LoVo (cell line): Measurements from ENCODE around the gene KPNB1.

ENCODE experiments used
- DNase-seq: peaks from one replicate; pipeline ENCODE4 v3.0.0-alpha.2; 2016; ENCODE audit warnings: low spot score

The KPNB1 gene

DNA sequence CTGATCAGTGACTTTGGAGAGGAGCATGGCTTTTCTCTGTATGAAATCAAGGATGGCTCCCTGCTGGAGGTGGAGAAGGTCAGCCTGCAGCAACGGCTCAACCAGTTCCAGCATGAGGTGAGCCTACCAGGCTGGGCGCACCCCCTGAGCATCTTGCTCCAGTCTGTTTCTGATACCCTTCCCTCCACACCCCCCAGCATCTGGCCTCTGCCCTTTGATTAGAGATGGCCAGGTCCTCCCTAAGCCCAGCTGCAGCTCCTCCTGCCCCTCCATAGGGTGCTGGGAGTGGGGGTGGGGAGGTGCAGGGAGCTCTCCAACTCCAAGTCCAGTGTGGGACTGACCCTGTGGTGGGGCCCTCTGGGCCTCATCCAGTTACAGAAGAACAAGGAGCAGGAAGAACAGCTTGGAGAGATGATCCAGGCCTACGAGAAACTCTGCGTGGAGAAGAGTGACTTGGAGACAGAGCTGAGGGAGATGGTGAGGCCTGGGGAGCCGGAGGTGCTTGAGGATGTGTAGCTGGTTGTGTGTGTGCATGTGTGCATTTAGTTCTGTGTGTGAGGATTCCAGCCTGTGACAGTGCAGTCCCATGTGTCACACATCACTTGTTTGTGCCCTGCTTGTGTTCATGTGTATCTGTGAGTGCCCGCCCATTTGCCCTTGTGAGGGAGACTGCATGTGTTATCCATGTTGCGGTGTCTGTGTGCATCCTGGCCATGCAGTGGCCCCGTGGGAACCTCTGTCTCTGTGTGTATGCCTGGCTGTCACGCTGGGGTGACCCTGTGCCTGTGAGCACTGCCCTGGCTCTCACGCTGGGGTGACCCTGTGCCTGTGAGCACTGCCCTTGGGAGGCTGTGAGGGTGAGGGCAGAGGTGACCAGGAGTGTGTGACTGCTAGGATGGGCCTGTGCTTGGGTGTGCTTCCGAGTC, 47.3 kb downstream of the KPNB1 start:
- no peak for DNase-seq

DNA sequence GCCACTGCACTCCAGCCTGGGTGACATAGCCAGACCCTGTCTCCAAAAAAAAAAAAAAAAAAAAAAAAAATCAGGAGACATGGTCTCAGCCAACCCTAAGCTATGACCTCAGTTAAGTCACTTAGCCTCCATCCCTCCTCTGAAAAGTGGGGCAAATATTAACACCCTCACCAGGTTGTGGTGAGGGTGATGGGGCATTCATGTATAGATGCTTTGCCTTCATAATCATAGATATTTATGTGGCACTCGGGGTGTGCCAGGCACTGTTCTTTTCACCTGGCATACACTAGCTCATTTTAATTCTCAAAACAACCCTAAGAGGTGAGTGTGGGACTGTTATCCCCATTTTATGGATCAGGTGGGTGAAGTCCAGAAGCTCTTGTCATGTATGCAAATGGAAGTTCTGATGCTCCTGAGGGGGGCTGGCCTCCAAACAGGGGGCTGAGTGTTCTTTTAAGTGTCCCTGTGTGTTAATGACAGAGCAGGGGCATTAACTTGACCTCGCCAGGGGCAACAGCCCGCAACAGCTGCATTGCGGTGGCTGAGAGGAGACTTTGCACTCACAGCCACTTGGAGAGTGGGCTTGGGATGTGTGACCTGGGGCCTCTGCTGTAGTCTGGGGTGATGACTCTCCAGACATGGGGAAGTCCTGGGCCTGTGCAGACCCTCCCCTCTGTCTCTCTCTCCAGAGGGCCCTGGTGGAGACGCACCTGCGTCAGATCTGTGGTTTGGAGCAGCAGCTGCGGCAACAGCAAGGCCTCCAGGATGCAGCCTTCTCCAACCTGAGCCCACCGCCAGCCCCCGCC, 48.4 kb downstream of the KPNB1 start:
- no peak for DNase-seq

DNA sequence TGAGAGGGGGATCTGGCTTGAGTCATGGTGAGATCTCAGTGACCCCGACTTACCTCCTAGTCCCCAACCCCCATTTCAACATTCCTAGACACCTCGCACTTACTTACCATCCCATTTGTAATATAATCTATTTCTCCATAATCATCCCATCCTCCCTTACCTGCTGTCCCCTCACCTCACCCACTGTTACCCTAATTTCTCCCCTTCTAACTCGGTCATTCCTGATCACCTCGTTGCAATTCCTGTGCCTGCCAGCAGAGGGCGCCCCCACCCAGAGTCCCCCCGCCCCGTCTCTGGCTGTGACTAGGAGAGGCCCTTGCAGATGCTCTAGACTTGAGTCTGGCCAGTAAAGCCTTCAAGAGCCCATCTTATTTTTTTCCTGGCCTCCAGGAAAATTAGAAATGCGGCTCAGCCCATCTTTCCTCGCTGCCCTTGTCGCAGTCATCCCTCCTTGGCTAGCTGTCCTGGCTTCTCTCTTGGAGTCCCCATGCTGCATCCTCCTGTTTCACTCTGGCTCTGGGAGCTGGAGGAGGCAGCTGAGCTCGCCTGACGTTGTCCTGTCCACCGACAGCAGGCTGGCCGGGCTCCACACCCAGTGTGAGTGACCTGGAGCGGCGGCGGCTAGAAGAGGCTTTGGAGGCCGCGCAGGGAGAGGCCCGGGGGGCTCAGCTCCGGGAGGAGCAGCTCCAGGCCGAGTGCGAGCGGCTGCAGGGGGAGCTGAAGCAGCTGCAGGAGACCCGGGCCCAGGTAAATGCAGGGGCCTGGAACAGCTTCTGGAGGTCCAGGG, 49.2 kb downstream of the KPNB1 start:
- peak; percentile 40 for DNase-seq

DNA sequence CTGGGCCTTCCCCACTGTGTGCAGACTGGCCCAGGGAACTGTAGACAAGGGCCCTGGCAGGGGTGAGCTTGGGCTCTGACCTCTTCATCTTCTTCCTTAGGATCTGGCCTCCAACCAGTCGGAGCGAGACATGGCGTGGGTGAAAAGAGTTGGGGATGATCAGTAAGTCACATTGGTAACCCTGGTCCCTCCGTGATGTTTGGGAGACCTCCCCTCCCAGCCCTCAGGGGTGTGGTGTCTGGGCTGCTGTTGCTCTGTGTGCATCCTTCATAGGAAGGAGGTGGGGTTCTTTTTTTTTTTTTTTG, 49.8 kb downstream of the KPNB1 start:
- DNase-seq: no peak

DNA sequence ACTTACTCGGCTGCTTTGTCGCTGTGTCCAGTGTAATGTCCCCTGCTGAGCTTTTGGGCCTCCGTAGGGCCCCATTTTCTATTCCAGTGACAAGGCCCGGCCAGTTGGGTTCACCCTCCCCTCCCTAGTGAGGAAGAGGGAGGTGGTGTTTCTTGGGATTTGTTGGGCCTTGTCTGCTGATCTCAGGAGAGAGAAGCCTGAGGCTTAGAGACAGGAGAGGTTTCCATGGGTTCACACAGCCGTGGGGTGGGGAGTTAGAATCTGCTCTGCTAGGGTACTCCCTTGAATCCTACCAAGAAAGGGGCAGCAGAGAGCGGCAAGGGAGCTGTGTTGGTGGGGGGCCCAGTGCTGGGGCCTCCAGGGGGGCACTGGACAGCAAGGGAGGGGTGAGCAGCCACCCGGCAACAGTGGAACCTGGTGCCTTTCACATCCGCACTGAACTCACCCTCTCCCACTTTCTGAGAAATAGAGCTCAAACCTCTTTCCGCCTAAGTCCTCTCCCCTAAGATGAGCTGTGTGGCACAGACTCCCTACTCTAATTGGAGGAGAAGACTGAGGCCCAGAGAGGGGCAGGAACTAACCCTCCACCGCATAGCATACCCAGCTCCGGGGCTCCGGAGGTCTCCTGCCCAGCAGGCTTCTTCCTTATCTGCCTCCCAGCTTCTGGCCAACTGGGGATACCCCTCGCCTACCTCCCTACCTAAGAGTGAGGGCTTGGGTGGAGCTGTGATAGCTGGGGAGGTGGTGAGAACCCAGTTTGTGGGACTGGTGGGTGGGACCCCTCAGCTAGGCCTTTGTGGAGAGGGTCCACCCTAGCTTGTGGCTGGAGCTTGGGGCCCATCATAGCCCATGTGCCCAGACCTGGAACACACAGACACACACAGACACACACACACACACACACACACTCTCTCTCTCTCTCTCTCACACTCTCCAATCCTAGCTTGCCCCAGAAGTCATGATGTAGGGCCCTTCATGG, 51.0 kb downstream of the KPNB1 start:
- no peak for DNase-seq

DNA sequence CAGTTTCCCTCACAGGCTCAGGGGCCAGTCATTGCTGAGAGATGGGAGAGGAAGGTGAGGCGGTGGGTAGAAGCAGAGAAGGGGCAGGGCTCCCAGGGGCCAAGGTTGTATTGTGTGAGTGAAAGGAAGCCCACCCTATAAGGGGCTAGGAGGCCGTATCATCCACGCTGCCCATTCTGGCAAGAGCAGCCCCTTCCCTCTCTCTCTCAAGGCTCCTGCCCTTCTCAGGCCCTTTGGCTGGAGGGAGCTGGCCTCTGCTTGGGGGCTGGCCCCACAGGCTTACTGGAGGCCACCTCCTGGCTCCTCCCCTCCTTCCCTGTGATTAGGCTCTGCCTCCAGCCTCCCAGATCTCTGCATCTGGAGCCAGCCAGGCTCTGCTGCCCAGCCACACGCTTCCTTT, 51.9 kb downstream of the KPNB1 start:
- no peak for DNase-seq

DNA sequence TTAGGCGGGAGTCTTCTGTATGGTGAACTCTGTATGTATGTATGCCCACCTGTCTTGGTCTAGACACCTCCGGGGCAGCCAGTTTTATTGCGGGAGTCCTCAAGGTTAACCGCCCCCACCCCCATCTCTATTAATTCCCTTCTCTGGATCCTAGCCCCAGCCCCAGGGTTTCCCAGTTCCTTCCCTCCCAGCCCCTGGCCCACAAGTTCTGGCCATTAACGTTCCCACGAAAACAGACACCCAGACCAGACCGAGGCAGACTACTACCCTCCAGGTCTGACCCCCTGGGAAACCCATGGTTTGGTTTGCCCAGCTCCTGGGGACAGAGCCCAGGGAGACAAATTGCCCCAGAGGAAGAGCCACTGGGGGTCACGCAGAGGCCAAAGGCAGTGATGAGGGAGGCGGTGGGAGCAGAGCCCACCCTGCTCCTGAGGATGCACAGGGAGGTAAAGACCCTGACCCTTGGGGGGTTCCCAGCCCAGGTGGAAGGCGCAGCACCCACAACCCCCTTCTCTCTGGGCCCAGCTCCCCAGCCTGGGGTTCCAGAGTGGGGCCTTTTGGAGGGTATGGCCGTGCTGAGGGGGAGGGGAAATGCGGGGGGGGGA, 52.8 kb downstream of the KPNB1 start:
- DNase-seq: no peak

DNA sequence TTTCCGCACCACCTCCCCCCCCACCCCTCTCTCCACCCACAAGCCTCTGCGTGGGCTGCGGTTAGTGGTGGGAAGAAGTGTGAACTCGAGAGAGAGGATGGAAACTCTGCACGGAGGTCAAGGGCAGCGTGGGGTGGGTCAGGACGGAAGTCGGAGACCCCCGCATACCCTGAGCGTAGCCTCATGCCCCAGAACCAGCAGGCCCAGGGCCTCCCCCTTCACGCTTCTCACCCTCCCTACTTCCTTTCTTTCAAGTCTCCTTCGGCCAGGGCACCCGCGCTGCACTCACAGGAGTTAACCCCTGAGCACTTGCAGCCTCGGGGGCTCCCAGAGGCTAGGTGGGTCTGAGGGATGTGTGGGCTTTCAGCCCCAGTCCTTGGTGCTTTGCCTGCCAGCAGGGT, 53.5 kb downstream of the KPNB1 start:
- DNase-seq: no peak

DNA sequence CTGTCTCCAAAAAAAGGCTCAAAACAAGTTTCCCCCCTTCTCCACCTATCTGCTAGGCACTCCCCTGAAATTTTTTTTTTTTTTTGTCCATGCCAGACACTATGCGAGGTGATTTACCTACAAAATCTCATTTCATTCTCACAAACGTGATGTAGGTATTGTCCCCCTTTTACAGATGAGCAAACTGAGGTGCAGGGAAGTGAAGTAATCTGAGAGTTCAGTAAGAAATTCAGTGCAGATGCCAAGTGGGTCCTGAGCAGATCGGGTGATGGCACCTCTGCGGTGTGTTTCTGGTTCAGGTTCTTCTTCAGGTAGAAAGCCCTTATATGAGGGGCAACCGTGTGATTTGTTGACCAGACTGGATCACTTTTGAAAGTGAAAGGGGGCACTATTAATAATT, 54.0 kb downstream of the KPNB1 start:
- no peak for DNase-seq

DNA sequence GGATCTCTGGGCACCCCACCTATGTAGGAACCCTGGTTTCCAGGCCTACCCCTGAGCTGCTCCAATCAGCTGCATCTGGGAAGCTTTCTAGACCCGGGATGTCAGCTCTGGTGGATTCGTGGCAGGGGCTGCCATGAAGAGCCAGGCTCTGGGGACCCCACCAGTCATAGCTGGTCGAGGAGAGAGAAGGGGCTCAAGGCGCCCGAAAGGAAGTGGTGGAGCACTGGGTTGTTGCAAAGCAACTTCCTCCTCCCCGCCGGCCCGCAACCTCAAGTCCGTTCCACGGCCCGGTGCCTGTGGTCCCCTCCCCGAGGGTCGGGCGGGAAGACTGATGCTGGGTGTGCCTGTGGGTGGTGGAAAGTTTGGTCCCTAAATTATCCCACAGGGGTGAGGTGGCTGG, 54.4 kb downstream of the KPNB1 start:
- no peak for DNase-seq

DNA sequence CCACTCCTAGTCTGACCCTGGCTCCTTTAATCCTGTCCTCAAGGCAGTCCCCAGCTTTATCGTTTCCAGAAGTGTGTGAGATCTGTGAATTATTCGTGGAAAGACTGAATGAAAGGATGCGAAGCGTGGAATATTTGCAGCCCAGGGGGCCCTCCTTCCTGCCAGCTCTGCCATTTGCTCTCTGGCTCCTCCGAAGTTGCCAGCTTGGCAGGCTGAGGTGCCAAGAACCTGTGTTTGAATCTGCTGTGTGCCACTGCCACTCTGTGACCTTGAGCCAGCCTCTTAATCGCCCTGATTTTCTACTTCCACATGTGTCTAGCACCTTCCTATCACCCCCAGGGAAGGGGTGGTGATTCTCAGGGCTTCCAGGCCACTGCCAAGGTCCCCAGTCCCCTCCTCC, 55.0 kb downstream of the KPNB1 start:
- DNase-seq: no peak

DNA sequence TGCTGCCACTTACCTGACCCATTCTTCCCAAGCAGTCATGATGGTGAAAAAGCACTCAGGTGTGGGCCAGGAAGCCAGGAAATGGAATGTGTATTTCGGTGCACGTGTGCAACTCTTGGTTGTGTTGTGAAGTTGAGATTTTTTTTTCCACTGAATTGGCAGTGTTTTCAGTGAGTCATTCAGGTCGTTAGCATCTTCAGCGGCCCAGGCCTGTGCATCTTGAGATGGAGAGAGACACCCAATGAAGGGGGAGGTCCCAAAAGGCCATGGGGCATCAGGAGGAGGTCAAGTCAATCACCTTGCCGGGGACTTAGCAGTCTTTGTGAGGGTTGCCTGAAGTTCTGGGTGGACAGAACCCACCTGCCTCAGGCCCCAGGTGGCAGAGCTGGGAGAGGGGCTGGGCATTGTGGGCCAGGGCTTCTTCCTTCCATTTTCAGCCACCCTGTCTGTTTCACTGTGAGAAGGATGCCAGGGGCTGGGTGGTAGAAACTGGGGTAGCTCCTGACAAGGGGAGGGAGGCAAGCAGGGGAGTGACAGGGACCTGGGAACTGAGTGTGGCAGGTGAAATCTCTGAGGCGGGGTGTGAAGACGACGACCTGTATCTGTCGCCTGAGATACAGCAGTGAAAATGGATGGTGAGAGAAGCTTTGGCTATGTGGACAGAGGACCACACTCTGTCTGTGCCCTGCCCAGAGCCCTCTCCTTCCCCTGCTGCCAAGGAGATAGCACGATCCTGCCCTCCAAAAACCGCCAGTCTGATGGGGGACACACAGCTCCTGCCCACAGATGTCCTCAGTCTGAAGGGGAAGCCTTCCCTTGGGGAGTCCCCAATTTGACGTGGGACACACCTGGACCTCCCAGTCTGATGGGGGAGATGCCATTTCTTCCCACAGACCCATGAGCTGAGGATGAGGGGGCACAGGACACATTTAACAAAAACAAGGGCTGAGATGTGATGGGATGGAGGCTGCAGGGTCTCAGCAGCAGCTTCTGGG, 56.1 kb downstream of the KPNB1 start:
- DNase-seq: no peak

DNA sequence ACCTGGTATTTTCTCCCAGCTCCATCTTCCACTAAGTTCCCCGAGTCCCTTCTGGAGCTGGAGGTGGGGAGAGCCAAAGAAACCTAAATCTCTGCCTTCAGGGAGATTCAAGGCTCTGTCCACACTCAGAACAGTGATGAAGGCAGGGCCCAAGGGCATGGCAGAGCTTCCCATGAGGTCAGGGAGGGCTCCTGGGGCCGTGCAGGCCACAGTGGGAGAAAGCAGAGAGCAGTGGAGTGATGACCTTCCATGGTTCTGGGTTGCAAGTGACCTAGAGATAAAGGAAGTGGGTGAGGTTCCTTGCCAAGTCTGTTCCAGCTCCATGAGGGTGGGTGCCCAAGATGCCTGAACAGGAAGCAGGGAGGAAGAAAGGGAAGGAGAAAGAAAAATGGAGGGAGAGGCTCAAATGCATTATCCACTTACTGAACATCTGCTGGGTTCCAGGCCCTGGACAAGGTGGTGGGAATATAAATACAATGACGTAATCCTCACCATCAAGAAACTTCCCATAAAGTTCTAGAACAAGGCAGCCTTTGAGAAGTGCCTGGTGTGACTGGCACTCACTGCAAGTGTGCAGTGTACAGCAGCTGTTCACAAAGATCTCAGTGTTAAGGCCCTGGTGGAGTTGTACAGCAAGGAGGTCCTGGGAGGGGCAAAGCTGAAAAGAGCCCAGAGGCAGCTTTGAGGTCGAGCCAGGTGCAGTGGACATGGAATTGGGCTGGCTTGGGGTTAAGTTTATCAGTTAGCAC, 57.5 kb downstream of the KPNB1 start:
- DNase-seq: no peak

DNA sequence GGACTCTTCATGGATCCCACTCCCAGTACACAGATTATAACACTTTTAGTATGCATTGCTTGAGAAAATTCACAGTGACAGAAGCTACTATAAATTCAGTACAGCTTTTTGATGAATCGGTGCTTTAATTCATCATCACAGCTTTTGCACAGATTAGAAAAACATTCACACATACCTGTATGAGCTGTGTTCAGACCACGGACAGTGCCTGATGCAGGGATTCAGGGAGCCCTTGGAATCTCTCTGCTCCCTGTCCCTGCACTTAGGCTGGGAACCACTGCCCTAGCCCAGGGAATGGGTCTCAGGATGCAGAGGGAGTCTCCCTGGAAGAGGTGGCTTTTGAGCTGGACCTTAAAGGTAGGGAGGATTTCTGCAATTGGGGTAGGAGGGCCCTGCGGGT, 58.2 kb downstream of the KPNB1 start:
- DNase-seq: no peak

DNA sequence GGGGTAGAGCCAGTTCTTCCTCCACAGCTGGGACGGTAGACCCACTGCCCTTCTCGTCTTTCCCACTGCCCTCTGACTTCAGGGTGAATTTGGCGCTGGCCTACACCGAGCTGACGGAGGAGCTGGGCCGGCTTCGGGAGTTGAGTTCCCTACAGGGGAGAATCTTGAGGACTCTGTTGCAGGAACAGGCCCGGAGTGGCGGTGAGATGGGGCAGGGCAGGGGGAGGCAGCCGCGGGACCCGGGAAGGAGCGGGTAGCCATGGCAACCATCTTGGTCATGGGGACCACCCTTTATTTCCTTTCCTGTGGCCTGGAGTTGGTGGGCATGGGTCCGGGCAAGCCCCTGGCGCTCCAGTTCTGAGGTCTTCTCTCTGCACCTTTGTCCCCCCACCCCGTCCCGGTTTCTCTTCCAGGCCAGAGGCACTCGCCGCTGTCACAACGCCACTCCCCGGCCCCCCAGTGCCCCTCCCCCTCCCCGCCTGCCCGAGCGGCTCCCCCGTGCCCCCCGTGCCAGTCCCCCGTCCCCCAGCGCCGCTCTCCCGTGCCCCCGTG, 58.7 kb downstream of the KPNB1 start:
- no peak for DNase-seq

DNA sequence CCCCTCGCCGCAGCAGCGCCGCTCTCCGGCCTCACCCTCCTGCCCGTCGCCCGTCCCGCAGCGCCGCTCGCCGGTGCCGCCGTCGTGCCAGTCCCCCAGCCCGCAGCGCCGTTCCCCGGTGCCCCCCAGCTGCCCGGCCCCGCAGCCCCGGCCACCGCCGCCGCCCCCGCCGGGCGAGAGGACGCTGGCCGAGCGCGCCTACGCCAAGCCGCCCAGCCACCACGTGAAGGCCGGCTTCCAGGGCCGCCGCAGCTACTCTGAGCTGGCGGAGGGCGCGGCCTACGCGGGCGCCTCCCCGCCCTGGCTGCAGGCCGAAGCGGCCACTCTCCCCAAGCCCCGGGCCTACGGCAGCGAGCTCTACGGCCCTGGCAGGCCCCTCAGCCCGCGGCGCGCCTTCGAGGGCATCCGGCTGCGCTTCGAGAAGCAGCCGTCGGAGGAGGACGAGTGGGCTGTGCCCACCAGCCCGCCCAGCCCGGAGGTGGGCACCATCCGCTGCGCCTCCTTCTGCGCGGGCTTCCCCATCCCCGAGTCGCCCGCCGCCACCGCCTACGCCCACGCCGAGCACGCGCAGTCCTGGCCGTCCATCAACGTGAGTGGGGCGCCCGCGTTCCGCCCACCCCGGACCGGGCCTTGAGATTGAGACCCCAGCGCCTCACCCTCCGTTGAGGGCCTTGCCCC, 59.3 kb downstream of the KPNB1 start:
- no peak for DNase-seq

DNA sequence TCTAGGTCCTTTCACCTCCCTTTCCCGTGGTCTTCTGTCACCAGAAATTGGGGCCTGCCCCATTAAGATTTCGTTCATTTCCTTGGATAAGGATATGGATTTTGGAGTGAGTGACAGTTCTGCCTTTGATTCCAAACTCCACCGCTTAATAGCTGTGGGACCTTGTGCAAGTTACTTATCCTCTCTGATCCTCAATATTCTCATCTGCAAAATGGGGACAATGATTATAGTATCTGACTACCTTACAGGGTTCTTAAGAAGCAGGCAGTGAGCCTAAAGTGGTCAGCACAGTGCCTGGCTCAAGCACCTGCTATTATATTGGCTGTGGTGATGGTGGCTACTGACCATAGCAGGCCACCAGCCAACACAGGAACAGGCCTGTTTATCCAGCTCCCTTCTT, 59.9 kb downstream of the KPNB1 start:
- no peak for DNase-seq
